Activated T-cell treated with anti-CD3 and anti-CD28 coated beads, Interleukin-2, amount 50 U/mL, for 72 hours (primary cell): ENCODE measurements around the gene ANKUB1. TPM values are rescaled to one million over a fixed set of nuclear protein-coding genes. Genes with fewer than 3 reads are reported as not detected.
A peak's percentile ranks its signal among the peaks of the same experiment; 100 is the strongest.

Experiments used
- ATAC-seq, 2 donors: fragments of 150-1000 bp; cut with Tn5 transposase; replicated peaks in 1 of 2; 2 replicates each; pipeline ENCODE4 v1.10.0; 2021; ENCODE audit warnings: moderate library complexity in 2 of 2, mild to moderate bottlenecking in 1 of 2
- DNase-seq, 2 donors: peaks; one replicate each; pipeline ENCODE4 v3.0.0; 2021 to 2022; ENCODE audit warnings: mixed read lengths in 1 of 2
- H3K27ac Mint-ChIP-seq: one replicate; pipeline ENCODE4 v1.8.0; 2022; ENCODE audit warnings: mild to moderate bottlenecking, moderate library complexity, mixed read lengths
- H3K27me3 Mint-ChIP-seq: one replicate; pipeline ENCODE4 v1.8.0; 2022; ENCODE audit warnings: low read depth, mixed read lengths
- H3K36me3 Mint-ChIP-seq, 2 donors: one replicate each; pipeline ENCODE4 v1.8.0; 2022; ENCODE audit warnings: mixed read lengths in 2 of 2, mild to moderate bottlenecking in 1 of 2; ENCODE audit not compliant: insufficient read depth in 2 of 2
- H3K4me1 Mint-ChIP-seq: one replicate; pipeline ENCODE4 v1.8.0; 2022; ENCODE audit warnings: low read depth, mixed read lengths
- H3K4me3 Mint-ChIP-seq, 2 donors: one replicate each; pipeline ENCODE4 v1.8.0; 2022; ENCODE audit warnings: mild to moderate bottlenecking in 2 of 2, mixed read lengths in 2 of 2, moderate library complexity in 2 of 2
- H3K9me3 Mint-ChIP-seq, 2 donors: one replicate each; pipeline ENCODE4 v1.8.0; 2022; ENCODE audit warnings: mixed read lengths in 2 of 2
- total RNA-seq, 2 donors: library from RNA; stranded (reverse); gene quantifications; one replicate each; pipeline ENCODE4 v1.2.3, GENCODE V29; 2022

Gene ANKUB1
- total RNA-seq, 2 donors from 2014 or later, result not detected

DNA sequence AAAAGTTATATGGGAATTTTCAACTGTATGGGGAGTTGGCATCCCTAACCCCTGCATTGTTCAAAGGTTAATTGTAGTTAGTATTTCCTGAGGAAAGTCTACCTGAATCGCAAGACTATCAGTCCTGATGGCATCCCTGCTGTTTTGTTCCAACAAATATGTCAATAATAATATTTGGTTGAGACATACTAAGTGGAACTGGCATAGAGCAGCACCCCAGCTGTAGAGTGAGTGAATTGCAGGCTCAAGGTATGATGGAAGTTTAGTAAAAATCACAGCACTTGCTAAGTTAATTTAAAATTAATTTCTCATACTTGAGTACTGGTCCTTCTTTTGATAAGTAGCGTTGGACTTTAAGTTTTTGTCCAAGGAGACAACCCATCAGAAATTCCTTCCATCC is 22.1 kb downstream of the ANKUB1 start:
- H3K27me3 Mint-ChIP-seq, result peaks cover 25% of the 10 kb centered on the region
- no peak overlapping the region for H3K4me3 Mint-ChIP-seq

DNA sequence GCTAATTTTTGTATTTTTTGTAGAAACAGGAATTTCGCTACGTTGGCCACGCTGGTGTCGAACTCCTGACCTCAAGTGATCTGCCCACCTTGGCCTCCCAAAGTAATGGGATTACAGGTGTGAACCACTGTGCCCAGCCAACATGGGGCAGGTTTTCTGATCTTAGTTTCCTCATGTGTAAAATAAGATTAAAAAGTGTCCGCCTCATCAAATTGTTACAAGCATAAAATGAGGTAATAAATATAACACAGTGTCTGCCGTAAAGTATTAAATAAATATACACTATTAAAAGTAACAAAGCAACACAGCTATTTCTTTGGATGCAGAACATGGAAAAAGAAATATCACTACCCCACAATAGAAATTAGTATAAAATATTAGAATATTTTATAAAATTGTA is 23.6 kb downstream of the ANKUB1 start:
- H3K36me3 Mint-ChIP-seq, result no peaks in the 10 kb centered on the region
- H3K27ac Mint-ChIP-seq, result no peak overlapping the region
- H3K9me3 Mint-ChIP-seq, result no peaks in the 10 kb centered on the region
- H3K27me3 Mint-ChIP-seq, result peaks cover 25% of the 10 kb centered on the region
- no peak overlapping the region for H3K4me3 Mint-ChIP-seq
- no peak for ATAC-seq
- no peak for DNase-seq
- no peaks in the 10 kb centered on the region for H3K4me1 Mint-ChIP-seq

More for the DNA sequence above, 22.1 kb downstream of the ANKUB1 start:
- Mint-ChIP-seq H3K9me3 (no peaks in the 10 kb centered on the region), H3K36me3 (no peaks in the 10 kb centered on the region), H3K4me1 (no peaks in the 10 kb centered on the region), H3K27ac (no peak overlapping the region)
- DNase-seq (no peak), ATAC-seq (no peak)

DNA sequence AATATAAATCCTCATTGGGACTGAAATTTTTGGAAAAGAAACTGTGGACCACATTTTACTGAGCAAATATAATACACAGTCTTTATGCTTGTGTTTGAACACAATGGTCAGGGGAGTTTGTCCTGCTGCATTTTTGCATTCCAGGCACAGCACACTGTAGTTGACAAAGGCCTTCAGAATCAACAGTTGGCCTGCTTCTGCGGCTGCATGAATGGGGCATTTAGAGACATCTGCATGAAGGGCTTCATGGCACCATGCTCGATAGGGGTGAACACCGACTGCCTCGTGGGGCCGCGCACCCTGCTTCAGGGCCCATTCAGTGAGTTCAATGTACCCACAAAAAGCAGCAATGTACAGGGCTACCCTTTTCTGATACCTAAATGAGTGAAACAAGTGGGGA is 24.6 kb downstream of the ANKUB1 start:
- no peaks in the 10 kb centered on the region for H3K4me1 Mint-ChIP-seq
- no peak overlapping the region for H3K4me3 Mint-ChIP-seq
- H3K36me3 Mint-ChIP-seq, result no peaks in the 10 kb centered on the region
- H3K9me3 Mint-ChIP-seq, result no peaks in the 10 kb centered on the region
- ATAC-seq (no peak), DNase-seq (no peak)
- no peak overlapping the region for H3K27ac Mint-ChIP-seq
- H3K27me3 Mint-ChIP-seq, result peaks cover 25% of the 10 kb centered on the region

DNA sequence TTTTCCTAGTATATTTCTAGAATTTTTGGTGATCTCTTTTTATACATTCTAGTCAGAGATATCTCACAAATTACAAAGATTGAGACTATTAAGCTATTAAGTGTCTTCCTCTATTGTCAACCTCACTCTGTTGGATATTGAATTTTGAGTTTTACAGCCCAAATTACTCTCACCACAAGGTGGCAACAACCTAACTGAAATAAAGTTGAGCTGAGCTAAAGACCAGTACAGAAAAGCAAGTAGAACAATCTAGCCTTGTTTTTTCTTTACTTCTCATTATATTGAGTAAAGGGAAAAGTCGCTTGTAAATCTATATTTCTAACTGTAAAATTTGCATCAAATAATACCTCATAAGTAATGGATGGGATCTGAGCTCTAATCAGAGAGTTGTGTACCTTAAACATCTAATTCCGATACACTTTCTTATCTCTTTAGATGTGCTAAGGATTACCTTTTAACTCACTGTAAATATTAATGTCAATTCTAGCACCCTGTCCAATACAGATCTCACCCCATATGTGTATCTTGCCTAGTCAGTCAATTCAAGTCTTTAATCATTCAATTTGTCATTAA is 26.5 kb downstream of the ANKUB1 start:
- ATAC-seq (no peak), DNase-seq (no peak)
- Mint-ChIP-seq H3K36me3 (no peaks in the 10 kb centered on the region), H3K27ac (no peak overlapping the region), H3K9me3 (no peaks in the 10 kb centered on the region), H3K4me1 (no peaks in the 10 kb centered on the region), H3K27me3 (peaks cover 23% of the 10 kb centered on the region), H3K4me3 (no peak overlapping the region)

DNA sequence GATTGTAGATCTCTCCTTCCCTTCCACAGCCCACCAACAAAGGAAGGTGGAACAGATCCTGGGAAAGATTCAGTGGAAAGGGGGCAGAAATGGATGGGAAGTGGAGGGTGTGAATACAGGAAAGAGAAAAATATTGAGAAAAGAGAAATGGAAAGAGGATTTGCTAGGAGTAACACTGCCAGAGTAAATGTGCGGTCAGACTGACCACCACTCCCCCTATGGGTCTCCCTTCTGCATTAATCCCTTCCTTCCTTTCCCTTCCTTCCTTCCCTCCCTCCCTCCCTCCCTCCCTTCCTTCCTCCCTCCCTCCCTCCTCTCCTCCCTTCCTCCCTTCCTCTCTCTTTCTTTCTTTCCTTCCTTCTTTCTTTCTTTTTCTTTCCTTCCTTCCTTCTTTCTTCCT is 28.1 kb downstream of the ANKUB1 start:
- DNase-seq, result no peak
- Mint-ChIP-seq H3K27ac (no peak overlapping the region), H3K27me3 (peaks cover 22% of the 10 kb centered on the region), H3K4me3 (no peak overlapping the region), H3K9me3 (no peaks in the 10 kb centered on the region), H3K36me3 (no peaks in the 10 kb centered on the region), H3K4me1 (no peaks in the 10 kb centered on the region)
- no peak for ATAC-seq

DNA sequence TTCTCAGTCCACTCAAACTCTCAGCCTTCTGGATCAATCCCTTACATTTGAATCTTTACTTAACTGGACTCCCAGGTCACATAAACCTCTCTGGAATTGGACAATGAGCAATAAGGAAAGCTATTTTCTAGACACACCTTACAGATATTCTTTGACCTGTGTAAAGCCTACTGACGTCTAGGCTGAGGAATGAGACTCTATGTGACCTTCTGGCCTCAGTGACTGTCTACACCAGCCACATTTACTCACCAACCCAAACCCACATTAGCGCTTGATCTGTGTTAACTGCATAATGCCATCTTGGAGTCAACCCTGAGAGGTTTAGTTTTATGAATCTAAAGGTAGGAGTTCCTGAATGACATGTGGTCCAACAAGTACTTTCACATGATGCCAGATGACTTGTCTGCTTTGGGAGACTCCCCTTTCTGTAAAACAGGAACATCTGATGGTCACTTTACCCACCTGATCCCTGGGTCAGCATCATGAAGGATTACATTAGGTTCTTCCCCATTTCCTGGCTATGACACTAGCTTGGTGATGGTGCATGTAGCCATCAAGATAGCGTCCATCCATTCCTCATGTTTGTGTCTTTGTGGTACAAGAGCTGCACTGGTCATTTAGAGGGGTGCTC is 28.7 kb downstream of the ANKUB1 start:
- H3K27me3 Mint-ChIP-seq, result peaks cover 22% of the 10 kb centered on the region
- no peaks in the 10 kb centered on the region for H3K36me3 Mint-ChIP-seq
- H3K4me1 Mint-ChIP-seq, result no peaks in the 10 kb centered on the region
- DNase-seq (no peak), ATAC-seq (no peak)
- no peak overlapping the region for H3K27ac Mint-ChIP-seq
- H3K9me3 Mint-ChIP-seq, result no peaks in the 10 kb centered on the region
- no peak overlapping the region for H3K4me3 Mint-ChIP-seq

DNA sequence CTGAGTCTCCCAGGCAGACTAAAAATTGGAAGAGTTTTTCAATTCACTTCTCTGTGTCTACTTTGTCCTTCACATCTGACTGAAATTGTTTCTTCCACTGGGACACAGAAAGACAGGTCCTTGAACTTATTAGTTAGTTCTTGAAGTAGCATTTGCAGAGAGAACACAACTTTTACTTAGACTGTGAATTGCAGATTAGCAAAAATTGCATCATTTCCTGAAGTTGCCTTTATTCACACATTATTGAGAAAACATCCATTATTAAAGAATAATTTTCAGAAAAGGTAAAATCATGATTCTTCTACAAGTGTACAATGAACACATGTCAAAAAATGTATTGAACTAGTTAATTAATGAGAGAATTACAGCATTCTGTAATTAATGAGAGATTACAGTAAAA is 38.6 kb downstream of the ANKUB1 start:
- no peaks in the 10 kb centered on the region for H3K27me3 Mint-ChIP-seq
- DNase-seq (no peak), ATAC-seq (no peak)
- peak overlapping the region; percentile 60 to 94 for H3K4me3 Mint-ChIP-seq
- H3K9me3 Mint-ChIP-seq, result no peaks in the 10 kb centered on the region
- H3K4me1 Mint-ChIP-seq, result peaks cover 25% of the 10 kb centered on the region
- H3K27ac Mint-ChIP-seq, result peak overlapping the region; percentile 91
- H3K36me3 Mint-ChIP-seq, result peaks cover under 1 to 5% of the 10 kb centered on the region in 2 donors

DNA sequence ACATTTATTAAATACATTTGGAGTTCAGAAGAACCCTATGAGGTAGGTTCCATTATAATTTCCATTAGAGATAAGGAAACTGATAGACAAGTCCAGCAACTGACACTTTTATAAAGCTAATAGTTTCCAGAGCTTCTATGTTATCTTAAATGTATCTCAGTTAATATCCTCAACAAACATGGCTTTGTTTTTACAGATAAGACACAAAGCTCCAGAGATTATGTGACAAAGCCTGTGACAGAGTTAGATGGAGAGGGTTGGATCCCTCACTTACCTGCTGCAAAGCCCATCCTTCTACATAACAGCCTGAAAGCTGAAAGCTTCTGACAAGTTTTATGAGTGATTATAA is 39.6 kb downstream of the ANKUB1 start:
- Mint-ChIP-seq H3K4me1 (peaks cover 25% of the 10 kb centered on the region), H3K9me3 (no peaks in the 10 kb centered on the region), H3K4me3 (peak overlapping the region; percentile 94 to 96), H3K27ac (peak overlapping the region; percentile 91), H3K27me3 (no peaks in the 10 kb centered on the region), H3K36me3 (peaks cover 5 to 8% of the 10 kb centered on the region in 2 donors)
- ATAC-seq (peak in 1 of 2 donors; percentile 4), DNase-seq (no peak)

DNA sequence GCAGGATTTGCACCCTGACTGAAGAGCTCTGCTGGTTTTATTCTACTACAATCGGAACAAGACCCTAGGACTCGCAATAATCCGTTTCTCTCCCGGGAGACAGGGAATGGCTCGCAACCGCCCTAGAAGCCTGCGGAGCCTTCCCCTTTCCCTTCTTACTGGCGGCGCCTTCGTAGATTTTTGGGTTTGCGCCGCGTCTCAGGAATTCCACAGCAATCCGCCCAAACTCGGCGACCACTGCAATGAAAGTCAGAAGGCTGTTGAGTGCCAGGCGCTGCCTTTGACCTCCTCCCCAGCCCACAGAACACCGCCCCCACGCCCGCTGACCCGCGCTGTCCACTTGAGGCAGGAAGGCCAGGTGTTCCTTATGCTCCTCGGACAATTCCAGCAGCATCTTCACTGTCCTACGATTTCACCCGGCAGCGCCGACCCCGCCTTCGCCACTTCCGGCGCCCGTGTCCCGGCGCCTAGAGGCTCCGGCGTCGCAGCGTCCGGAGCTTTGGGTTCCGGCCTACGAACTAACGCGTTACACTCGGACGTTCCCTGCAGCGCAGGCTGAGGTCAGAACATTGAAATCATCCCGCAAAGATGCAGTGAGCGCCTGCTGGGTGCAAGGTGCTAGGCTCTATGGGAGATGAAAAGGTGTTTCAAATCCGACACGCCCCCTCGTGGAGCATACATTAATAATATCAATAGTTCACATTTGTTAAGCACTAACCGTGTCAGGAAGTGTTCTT is 40.1 kb downstream of the ANKUB1 start, which contains the start of gene COMMD2:
Gene COMMD2, minus strand, starts transcription at position 439 of the 737 bp plus-strand sequence. Its CDS starts 45 bp downstream, at position 394.
- DNase-seq (peak; percentile 84 to 85), ATAC-seq (peak; percentile 100)
- Mint-ChIP-seq H3K27ac (peak within 1 kb of the TSS; percentile 91), H3K27me3 (no peaks in the 10 kb centered on the region), H3K4me3 (peak within 1 kb of the TSS; percentile 94 to 96), H3K36me3 (peaks cover 7 to 11% of the 10 kb centered on the region in 2 donors), H3K4me1 (peaks cover 25% of the 10 kb centered on the region), H3K9me3 (no peaks in the 10 kb centered on the region)

DNA sequence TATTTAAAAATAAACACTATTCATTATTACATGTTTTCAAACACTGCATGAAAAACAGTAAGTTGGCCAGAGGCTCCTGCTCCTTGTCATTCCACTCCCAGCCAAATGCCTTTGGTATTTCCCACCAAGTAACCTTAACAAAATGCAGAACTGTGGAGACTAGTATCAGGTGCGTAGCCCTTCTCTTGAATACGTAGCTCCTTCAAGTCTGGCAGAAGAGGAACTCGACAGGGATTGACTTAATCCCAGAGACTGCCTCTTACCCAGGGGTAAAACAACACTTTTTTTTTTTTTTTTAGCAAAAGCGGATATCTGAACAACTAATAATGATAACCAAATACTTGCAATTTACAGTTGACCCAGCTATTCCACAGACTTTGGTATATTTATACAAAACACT is 40.8 kb downstream of the ANKUB1 start:
- Mint-ChIP-seq H3K27me3 (no peaks in the 10 kb centered on the region), H3K4me3 (peak overlapping the region; percentile 94 to 96), H3K4me1 (peaks cover 25% of the 10 kb centered on the region), H3K9me3 (no peaks in the 10 kb centered on the region), H3K36me3 (peaks cover 13 to 18% of the 10 kb centered on the region in 2 donors), H3K27ac (peak overlapping the region; percentile 91)
- no peak for ATAC-seq
- no peak for DNase-seq

DNA sequence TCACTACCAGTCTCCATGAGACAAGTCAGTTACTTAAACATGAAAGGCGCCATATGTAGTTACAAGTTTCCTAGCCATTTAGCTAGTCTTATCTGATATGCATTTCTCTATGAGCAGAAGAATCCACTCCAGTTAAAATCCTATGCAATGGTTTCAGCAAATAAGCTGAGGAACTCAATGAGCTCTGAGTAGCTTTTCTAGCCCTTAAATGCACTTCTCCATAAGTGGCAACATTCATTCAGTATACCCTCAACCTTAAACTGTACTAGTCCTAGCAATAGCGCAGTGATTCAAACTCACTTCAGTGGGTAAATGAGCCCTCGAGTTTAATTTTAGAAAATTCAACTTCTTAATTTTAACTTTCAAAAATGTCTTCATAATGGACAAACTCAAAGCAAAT is 47.7 kb downstream of the ANKUB1 start:
- Mint-ChIP-seq H3K27me3 (no peaks in the 10 kb centered on the region), H3K4me3 (no peak overlapping the region), H3K4me1 (no peaks in the 10 kb centered on the region), H3K27ac (no peak overlapping the region), H3K36me3 (peaks cover 21 to 30% of the 10 kb centered on the region in 2 donors), H3K9me3 (no peaks in the 10 kb centered on the region)
- no peak for ATAC-seq
- no peak for DNase-seq

DNA sequence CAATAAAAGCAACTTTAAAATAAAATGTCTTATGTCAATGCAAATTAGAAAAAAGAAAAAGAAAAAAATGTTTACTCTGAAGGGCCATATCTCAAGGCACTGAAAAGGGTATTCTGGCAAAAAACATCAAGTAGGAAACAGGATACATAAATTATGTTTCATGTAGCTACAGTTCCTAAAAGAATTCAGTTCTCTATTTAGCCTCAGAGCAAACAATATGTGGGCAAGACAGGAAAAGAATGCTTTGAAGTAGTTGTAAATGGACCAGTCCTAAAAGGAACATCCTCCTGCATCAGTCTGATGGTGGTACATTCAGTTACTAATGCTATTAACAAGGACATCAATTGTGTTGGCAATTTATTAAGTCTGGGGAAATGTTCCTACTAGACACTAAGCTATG is 48.2 kb downstream of the ANKUB1 start:
- peaks cover 2% of the 10 kb centered on the region for H3K4me1 Mint-ChIP-seq
- peak overlapping the region; percentile 21 for H3K27ac Mint-ChIP-seq
- ATAC-seq (no peak), DNase-seq (no peak)
- H3K36me3 Mint-ChIP-seq, result peaks cover 23 to 31% of the 10 kb centered on the region in 2 donors
- no peak overlapping the region for H3K4me3 Mint-ChIP-seq
- H3K9me3 Mint-ChIP-seq, result no peaks in the 10 kb centered on the region
- H3K27me3 Mint-ChIP-seq, result no peaks in the 10 kb centered on the region

DNA sequence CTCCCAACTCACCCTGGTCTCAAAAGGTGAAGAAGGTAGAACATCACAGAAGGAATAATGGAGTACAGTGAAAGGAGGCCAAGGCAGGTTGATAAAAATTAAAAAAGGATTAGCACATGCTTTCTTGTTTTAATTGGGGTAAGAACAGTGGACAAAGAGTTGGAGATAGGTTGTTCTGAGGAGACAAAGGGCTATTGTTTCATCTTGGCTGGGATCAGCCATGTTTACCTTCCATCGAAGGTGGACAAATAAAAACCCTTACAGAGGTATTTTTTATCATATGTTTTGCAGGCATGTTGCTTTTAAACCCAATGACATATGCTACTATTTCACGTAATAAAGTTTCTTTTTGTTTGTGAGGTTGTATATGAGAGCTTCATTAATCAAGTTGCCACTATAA is 53.0 kb downstream of the ANKUB1 start:
- Mint-ChIP-seq H3K4me3 (peak overlapping the region in 1 of 2 donors; percentile 74), H3K4me1 (peaks cover 7% of the 10 kb centered on the region), H3K27ac (peak overlapping the region; percentile 94), H3K36me3 (peaks cover 5 to 11% of the 10 kb centered on the region in 2 donors), H3K9me3 (no peaks in the 10 kb centered on the region), H3K27me3 (no peaks in the 10 kb centered on the region)
- ATAC-seq, result peak in 1 of 2 donors; percentile 3
- no peak for DNase-seq
